Central memory CD4-positive, alpha-beta T cell (primary cell): ENCODE measurements around the gene RPS8.
"Not testable (repeated sequence)": the region's sequence is repeated elsewhere in the genome, so short reads cannot be mapped to it uniquely, and the experiment has no call there.

ENCODE experiments used
- DNase-seq: peaks from one replicate; pipeline ENCODE4 v3.0.0; 2022

Gene RPS8

GRCh38 chr1:44783697-44784093, 8.4 kb downstream of the RPS8 start:
- DNase-seq: no peak

GRCh38 chr1:44784094-44785028, 9.0 kb downstream of the RPS8 start:
- DNase-seq: no peak

- DNase-seq: no peak
These were observed 9.7 kb downstream of the RPS8 start for GRCh38 chr1:44785029-44785380.

GRCh38 chr1:44785501-44786137, 10.3 kb downstream of the RPS8 start:
- no peak for DNase-seq

- DNase-seq: peak; percentile 76
These were observed 10.9 kb downstream of the RPS8 start for GRCh38 chr1:44786138-44786840.

GRCh38 chr1:44786841-44787426, 11.6 kb downstream of the RPS8 start:
- DNase-seq: no peak

- DNase-seq: no peak
These were observed 12.2 kb downstream of the RPS8 start for GRCh38 chr1:44787506-44787905.

- no peak for DNase-seq
These were observed 12.9 kb downstream of the RPS8 start, which contains the start of gene BEST4 for GRCh38 chr1:44788120-44788860. Gene BEST4, minus strand, starts transcription at chr1:44788170. Its CDS starts 465 bp downstream, at chr1:44787705.

- no peak for DNase-seq
These were observed 15.8 kb downstream of the RPS8 start for GRCh38 chr1:44790968-44791801.

GRCh38 chr1:44792736-44793502, 17.6 kb downstream of the RPS8 start:
- no peak for DNase-seq

GRCh38 chr1:44797886-44798285, 22.5 kb downstream of the RPS8 start:
- DNase-seq: not testable (repeated sequence)

- DNase-seq: no peak
These were observed 23.4 kb downstream of the RPS8 start for GRCh38 chr1:44798481-44799365.

- peak; percentile 98 for DNase-seq
These were observed 24.6 kb downstream of the RPS8 start, which contains the start of gene PLK3 for GRCh38 chr1:44799770-44800584. Gene PLK3, plus strand, starts transcription at chr1:44800377. Its CDS starts 87 bp downstream, at chr1:44800464.

- peak; percentile 45 for DNase-seq
These were observed 26.4 kb downstream of the RPS8 start for GRCh38 chr1:44801491-44802305.

GRCh38 chr1:44802306-44803061, 27.1 kb downstream of the RPS8 start:
- peak; percentile 22 for DNase-seq

GRCh38 chr1:44803062-44803311, 27.6 kb downstream of the RPS8 start:
- no peak for DNase-seq
